Measurements from ENCODE around the gene STRA6. TPM values are rescaled to one million over a fixed set of nuclear protein-coding genes. Genes with fewer than 3 reads are reported as not detected.
A peak's percentile ranks its signal among the peaks of the same experiment; 100 is the strongest.

Gene STRA6, protein sequence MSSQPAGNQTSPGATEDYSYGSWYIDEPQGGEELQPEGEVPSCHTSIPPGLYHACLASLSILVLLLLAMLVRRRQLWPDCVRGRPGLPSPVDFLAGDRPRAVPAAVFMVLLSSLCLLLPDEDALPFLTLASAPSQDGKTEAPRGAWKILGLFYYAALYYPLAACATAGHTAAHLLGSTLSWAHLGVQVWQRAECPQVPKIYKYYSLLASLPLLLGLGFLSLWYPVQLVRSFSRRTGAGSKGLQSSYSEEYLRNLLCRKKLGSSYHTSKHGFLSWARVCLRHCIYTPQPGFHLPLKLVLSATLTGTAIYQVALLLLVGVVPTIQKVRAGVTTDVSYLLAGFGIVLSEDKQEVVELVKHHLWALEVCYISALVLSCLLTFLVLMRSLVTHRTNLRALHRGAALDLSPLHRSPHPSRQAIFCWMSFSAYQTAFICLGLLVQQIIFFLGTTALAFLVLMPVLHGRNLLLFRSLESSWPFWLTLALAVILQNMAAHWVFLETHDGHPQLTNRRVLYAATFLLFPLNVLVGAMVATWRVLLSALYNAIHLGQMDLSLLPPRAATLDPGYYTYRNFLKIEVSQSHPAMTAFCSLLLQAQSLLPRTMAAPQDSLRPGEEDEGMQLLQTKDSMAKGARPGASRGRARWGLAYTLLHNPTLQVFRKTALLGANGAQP
- total RNA-seq (2021; ENCODE audit: unreplicated experiment) (0.54 TPM), Bru-seq, nascent RNA (percentile 10 among the genes with signal in this experiment), BruChase-seq, experiment 1, labeled RNA remaining after a 6-hour chase (not detected), BruChase-seq, experiment 2, labeled RNA remaining after a 2-hour chase (percentile 13 among the genes with signal in this experiment)
- 0.46 and 0.59 TPM in 2 replicates for polyA plus RNA-seq (2012)
- long read RNA-seq: 0 reads

DNA sequence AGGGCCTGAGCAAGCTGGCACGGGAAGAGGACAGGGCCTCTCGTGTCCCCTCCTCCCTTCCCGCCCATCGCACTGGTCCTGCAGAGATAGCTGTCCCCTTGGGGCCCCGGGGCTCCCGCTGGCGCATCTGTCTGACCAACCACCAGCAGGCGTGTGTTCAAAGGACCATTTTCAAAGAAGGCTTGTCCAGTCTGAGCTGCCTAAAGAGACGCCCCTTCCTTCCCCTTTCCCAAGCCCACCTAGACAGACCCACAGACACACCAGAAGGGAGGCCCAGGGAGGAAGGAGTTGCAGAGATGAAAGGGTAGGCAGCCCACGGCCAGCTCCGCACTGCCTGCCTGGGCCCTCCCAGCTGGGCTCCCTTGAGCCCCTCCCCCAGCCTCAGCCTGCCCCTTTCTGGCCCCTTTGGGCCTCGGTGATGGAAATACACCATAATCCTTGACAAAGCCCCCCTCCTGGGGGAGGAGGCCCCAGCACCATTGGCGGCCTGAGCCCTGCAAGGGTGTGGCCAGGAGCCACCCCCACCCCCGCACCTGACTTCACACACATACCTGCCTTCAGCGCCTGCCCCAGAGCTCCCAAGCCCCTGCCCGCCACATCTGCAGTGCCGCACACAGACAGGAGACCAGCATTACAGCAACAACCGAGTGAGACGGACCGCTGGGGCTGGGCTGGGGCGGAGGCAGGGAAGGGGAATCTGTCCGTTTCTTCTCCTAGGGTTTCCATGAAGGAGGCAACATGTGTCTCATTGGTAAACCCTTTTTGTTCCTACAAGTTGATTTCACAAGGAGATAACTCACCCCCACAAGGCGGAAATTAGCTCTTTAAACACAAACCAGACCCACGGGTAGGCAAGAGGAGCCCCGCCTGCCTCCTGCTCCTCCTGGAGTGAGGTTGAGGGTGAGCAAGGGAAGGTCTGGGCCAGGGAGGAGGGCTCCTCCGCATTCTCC lies at the start of gene STRA6:
STRA6 (minus strand) TSS at position 336 of the 950 bp plus-strand sequence. CDS start 520 bp downstream, outside the sequence.
- ATAC-seq: no peak; the same call in 1 of the 2 replicates
- H3K9ac ChIP-seq (ENCODE audit: low read length): no peak within 1 kb of the TSS
- TF ChIP-seq TCF7L2 (IDR thresholded peaks at IDR 0.05; ENCODE audit: borderline replicate concordance, extremely low read depth, insufficient read depth, insufficient read length) (peak; percentile 68), EZH2 (IDR thresholded peaks at IDR 0.05) (no peak), ELF1 (IDR thresholded peaks at IDR 0.05; ENCODE audit: borderline replicate concordance, low read depth) (no peak), POLR2A (IDR thresholded peaks at IDR 0.05; ENCODE audit: borderline replicate concordance, extremely low read depth, insufficient read depth, insufficient read length) (peak; percentile 26)
- H3K4me1 ChIP-seq (ENCODE audit: control insufficient read depth in 1 of 2, insufficient read depth in 2 of 2, low read length in 2 of 2): peaks cover 25 to 49% of the 10 kb centered on the region in 2 experiments
- H3K27ac ChIP-seq (ENCODE audit: low read depth, low read length): no peak within 1 kb of the TSS
- no peak for DNase-seq (ENCODE audit: low read depth, low spot score)
- CTCF ChIA-PET: no interaction called here
- BruUV-seq (replicated peaks): no TSS peak
- no peak within 1 kb of the TSS for H3K4me3 ChIP-seq (replicated peaks in 1 of 2; ENCODE audit: low read depth in 1 of 2, low read length in 2 of 2)
- no peaks in the 10 kb centered on the region for H3K36me3 ChIP-seq (ENCODE audit: control insufficient read depth in 1 of 2, insufficient read depth in 2 of 2, low read length in 2 of 2)
- intact Hi-C loops (cut with micrococcal nuclease): loop anchor here (5.0 kb wide), 1 partner anchor 50 kb away; no protein-coding TSS in a partner anchor
- POLR2A ChIA-PET: no interaction called here
- peak within 1 kb of the TSS; percentile 59 for H3K4me2 ChIP-seq (ENCODE audit: low read length)
- peaks cover 16% of the 10 kb centered on the region; the same call in 1 of the 2 replicates for H3K27me3 ChIP-seq (ENCODE audit: insufficient read depth, low read length)
- no peak within 1 kb of the TSS for H2AFZ ChIP-seq (ENCODE audit: low read depth, low read length, poor library complexity, severe bottlenecking)
- RAD21 ChIA-PET (ENCODE audit: low non-redundant PET in 1 of 2, low total read pairs in 2 of 2, uncharacterized antibody in 2 of 2, unreplicated experiment in 2 of 2): no interaction called here
- H3K79me2 ChIP-seq (ENCODE audit: insufficient read depth, low read length): no peaks in the 10 kb centered on the region
- no peaks in the 10 kb centered on the region for H4K20me1 ChIP-seq (ENCODE audit: insufficient read depth)
- H3K9me3 ChIP-seq (ENCODE audit: control insufficient read depth in 1 of 2, insufficient read depth in 1 of 2, low read depth in 1 of 2, low read length in 2 of 2): no peaks in the 10 kb centered on the region
- no peaks in the 10 kb centered on the region for H3K9me2 ChIP-seq (ENCODE audit: insufficient read depth)

Measured in HCT116 (cell line).